ENCODE data around the gene RNF4.
"Not testable (repeated sequence)": the region's sequence is repeated elsewhere in the genome, so short reads cannot be mapped to it uniquely, and the experiment has no call there.

Gene RNF4

DNA sequence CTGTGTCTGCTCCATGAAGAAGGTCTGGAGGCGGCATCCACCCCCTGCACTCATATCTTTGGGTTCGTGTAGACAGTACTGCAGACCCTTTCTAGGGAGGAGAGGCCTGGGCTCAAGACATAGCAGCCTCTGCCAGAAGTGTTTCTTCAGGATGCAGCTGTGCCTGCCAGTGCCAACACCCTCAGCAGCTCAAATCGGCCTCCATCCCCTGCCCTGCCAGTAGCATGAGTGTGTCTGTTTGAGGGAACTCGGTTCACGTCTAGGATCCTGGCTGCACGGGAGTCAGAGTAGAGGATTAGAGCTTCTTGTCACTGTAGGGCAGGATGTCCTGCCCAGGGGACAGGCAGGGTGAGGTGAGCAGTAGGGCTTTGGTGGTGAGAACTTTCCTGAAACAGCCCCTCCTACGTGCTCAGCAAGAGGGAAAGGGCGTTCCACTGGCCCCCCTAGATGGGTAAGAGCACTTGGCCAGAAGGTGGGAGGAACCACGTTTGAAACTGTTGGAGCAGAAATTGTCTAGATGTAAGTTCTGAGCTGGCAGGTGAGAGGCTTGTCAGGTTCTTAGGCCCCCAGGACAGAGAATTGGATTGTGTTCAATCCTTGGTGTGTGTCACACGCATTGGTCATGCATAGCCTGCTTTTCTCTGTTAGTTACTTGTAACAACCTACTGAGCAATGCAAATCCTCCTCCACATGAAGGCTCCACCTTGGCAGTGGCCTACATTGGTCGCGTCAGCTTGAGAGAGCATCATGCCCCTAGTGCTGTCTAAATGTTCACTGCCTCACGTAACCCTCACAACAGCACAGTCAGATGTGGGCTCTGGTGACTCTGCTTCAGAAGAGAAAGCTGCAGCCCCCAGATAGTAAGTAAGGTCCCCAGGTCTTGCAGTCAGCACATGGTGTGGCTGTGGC, 41.7 kb downstream of the RNF4 start:
- no peak for DNase-seq (ENCODE audit: low read depth)
- in situ Hi-C loops (cut with HindIII; ENCODE audit: low sequenced_read_pairs) = no loop called here
- TF ChIP-seq, protein P1, sequence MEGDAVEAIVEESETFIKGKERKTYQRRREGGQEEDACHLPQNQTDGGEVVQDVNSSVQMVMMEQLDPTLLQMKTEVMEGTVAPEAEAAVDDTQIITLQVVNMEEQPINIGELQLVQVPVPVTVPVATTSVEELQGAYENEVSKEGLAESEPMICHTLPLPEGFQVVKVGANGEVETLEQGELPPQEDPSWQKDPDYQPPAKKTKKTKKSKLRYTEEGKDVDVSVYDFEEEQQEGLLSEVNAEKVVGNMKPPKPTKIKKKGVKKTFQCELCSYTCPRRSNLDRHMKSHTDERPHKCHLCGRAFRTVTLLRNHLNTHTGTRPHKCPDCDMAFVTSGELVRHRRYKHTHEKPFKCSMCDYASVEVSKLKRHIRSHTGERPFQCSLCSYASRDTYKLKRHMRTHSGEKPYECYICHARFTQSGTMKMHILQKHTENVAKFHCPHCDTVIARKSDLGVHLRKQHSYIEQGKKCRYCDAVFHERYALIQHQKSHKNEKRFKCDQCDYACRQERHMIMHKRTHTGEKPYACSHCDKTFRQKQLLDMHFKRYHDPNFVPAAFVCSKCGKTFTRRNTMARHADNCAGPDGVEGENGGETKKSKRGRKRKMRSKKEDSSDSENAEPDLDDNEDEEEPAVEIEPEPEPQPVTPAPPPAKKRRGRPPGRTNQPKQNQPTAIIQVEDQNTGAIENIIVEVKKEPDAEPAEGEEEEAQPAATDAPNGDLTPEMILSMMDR (IDR thresholded peaks at IDR 0.05; ENCODE audit: low read depth, low read length, missing control alignments) = no peak
- no peak overlapping the region for H3K4me3 ChIP-seq (ENCODE audit: low read depth, low read length)

DNA sequence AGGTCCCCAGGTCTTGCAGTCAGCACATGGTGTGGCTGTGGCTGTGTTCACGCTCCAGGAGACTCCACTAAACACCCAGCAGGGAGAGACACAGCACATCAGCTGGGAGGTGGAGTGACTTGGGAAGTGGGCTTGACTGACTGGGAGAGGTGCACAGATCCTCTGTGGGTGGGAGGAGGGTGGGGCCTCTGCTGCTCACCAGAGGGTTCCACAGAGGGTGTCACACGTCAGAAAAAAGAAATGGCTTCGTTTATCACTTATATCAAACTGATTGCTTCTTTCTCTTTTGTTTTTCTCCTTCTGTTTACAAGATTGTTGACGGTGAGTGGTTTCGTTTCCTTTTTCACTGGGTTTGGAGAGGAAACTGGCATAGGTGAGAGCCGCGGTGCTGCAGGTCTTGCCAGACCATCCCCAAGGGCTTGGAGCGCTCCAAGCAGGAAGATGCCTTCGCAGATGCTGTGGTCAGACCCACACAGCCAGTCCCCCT, 42.8 kb downstream of the RNF4 start:
- DNase-seq (ENCODE audit: low read depth) = no peak
- no peak overlapping the region for H3K4me3 ChIP-seq (ENCODE audit: low read depth, low read length)
- in situ Hi-C loops (cut with HindIII; ENCODE audit: low sequenced_read_pairs) = no loop called here
- TF ChIP-seq, protein P1 (IDR thresholded peaks at IDR 0.05; ENCODE audit: low read depth, low read length, missing control alignments) = no peak

- no peak overlapping the region for H3K4me3 ChIP-seq (ENCODE audit: low read depth, low read length)
- TF ChIP-seq, protein P1 (IDR thresholded peaks at IDR 0.05; ENCODE audit: low read depth, low read length, missing control alignments) = no peak
- DNase-seq (ENCODE audit: low read depth) = no peak
- in situ Hi-C loops (cut with HindIII; ENCODE audit: low sequenced_read_pairs) = no loop called here
Observed at GRCh38 chr4:2512396-2513135, 43.7 kb downstream of the RNF4 start.

DNA sequence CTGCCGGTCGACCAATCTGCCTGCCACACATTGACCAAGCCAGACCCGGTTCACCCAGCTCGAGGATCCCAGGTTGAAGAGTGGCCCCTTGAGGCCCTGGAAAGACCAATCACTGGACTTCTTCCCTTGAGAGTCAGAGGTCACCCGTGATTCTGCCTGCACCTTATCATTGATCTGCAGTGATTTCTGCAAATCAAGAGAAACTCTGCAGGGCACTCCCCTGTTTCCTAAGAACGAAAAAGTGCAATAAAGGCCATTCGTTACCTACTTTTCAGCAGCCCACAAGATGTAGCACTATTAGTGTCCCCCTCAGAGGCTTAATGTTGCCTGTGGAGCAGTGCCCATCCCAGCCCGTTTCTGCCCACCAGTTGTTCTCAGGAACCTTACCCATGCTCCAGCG, 45.3 kb downstream of the RNF4 start:
- DNase-seq (ENCODE audit: low read depth); in situ Hi-C loops (cut with HindIII; ENCODE audit: low sequenced_read_pairs): not testable (repeated sequence)

GRCh38 chr4:2514944-2515343, 46.0 kb downstream of the RNF4 start:
- H3K4me3 ChIP-seq (ENCODE audit: low read depth, low read length); in situ Hi-C loops (cut with HindIII; ENCODE audit: low sequenced_read_pairs); DNase-seq (ENCODE audit: low read depth): not testable (repeated sequence)

More for the DNA sequence above, 45.3 kb downstream of the RNF4 start:
- H3K4me3 ChIP-seq (ENCODE audit: low read depth, low read length) = not testable (repeated sequence)

- no peak overlapping the region for H3K4me3 ChIP-seq (ENCODE audit: low read depth, low read length)
- no peak for DNase-seq (ENCODE audit: low read depth)
- in situ Hi-C loops (cut with HindIII; ENCODE audit: low sequenced_read_pairs) = no loop called here
- TF ChIP-seq, protein P1 (IDR thresholded peaks at IDR 0.05; ENCODE audit: low read depth, low read length, missing control alignments) = no peak
Observed at GRCh38 chr4:2515830-2516550, 47.1 kb downstream of the RNF4 start.

- in situ Hi-C loops (cut with HindIII; ENCODE audit: low sequenced_read_pairs) = no loop called here
- no peak overlapping the region for H3K4me3 ChIP-seq (ENCODE audit: low read depth, low read length)
- no peak for DNase-seq (ENCODE audit: low read depth)
- TF ChIP-seq, protein P1 (IDR thresholded peaks at IDR 0.05; ENCODE audit: low read depth, low read length, missing control alignments) = no peak
Observed at GRCh38 chr4:2516635-2517034, 47.7 kb downstream of the RNF4 start.

Data from astrocyte of the cerebellum (primary cell).